ENCODE measurements around the gene GK2. TPM values are rescaled to one million over a fixed set of nuclear protein-coding genes. Genes with fewer than 3 reads are reported as not detected.

GK2 gene
- total RNA-seq (2012; rRNA removed): not detected in 2 replicates
- polyA plus RNA-seq (2012; rRNA removed): not detected in 2 replicates
- not detected in 2 replicates for polyA plus RNA-seq (2012; cell fraction: cytosol; rRNA removed)
- polyA plus RNA-seq (2012; cell fraction: nucleus; rRNA removed; ENCODE audit: low replicate concordance): not detected in 2 replicates
- not detected for Bru-seq, nascent RNA
- BruChase-seq, experiment 1, labeled RNA remaining after a 6-hour chase: not detected
- not detected for BruChase-seq, experiment 2, labeled RNA remaining after a 2-hour chase
- long read RNA-seq: 0 reads

DNA sequence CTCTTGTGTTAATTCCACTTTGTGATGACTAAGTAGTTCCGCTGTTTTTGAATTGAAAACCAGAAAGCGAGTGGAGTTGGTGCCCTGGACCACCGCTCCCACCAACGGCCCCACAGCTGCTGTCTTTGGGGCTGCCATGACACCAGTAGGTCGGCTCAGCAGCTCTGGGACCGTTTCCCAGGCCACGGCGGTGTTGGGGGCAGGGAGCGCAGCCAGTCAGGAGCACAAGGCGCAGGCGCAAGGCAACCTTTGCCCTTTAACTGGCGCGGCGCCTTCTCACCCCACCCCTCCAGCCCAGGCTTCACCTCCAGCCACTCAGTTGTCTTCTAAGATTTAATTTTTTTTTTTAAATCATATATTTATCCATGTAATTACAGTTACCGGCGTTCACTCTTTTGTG lies at the start of gene GK2:
GK2 (minus strand) TSS at position 166 of the 400 bp plus-strand sequence; CDS start at position 138, 28 bp downstream.
- ATAC-seq (ENCODE audit: low read depth) (no peak), DNase-seq (no peak)
- ChIA-PET POLR2A (ENCODE audit: unreplicated experiment) (no interaction called here), CTCF (no interaction called here)
- no peak within 1 kb of the TSS for H2AK9ac ChIP-seq (replicated peaks; ENCODE audit: low read depth, low read length, poor library complexity)
- in situ Hi-C loops (cut with MboI; ENCODE audit: low sequenced_read_pairs): no loop called here
- H4K91ac ChIP-seq (ENCODE audit: insufficient read depth, low read depth, low read length): no peak within 1 kb of the TSS
- no peak for TF ChIP-seq RFX5 (IDR thresholded peaks at IDR 0.05; ENCODE audit: low read depth, low read length)
- no peak for TF ChIP-seq MAZ (IDR thresholded peaks at IDR 0.05; ENCODE audit: borderline replicate concordance, low read depth, low read length)
- no peak for TF ChIP-seq NFE2L2 (IDR thresholded peaks at IDR 0.05; ENCODE audit: low read depth, low read length)
- no peak for TF ChIP-seq BHLHE40 (IDR thresholded peaks at IDR 0.05; ENCODE audit: low read depth, low read length)
- no peak for TF ChIP-seq FOS (IDR thresholded peaks at IDR 0.05; ENCODE audit: low read depth, low read length)
- TF ChIP-seq SMC3 (IDR thresholded peaks at IDR 0.05; ENCODE audit: low read depth, low read length): no peak
- TF ChIP-seq, protein P1, sequence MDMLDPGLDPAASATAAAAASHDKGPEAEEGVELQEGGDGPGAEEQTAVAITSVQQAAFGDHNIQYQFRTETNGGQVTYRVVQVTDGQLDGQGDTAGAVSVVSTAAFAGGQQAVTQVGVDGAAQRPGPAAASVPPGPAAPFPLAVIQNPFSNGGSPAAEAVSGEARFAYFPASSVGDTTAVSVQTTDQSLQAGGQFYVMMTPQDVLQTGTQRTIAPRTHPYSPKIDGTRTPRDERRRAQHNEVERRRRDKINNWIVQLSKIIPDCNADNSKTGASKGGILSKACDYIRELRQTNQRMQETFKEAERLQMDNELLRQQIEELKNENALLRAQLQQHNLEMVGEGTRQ (IDR thresholded peaks at IDR 0.05; ENCODE audit: low read depth, low read length): no peak
- no peak for TF ChIP-seq POLR2A (IDR thresholded peaks at IDR 0.05; ENCODE audit: low read depth, low read length)
- TF ChIP-seq, protein P2, sequence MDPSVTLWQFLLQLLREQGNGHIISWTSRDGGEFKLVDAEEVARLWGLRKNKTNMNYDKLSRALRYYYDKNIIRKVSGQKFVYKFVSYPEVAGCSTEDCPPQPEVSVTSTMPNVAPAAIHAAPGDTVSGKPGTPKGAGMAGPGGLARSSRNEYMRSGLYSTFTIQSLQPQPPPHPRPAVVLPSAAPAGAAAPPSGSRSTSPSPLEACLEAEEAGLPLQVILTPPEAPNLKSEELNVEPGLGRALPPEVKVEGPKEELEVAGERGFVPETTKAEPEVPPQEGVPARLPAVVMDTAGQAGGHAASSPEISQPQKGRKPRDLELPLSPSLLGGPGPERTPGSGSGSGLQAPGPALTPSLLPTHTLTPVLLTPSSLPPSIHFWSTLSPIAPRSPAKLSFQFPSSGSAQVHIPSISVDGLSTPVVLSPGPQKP (IDR thresholded peaks at IDR 0.05; ENCODE audit: borderline replicate concordance, low read depth, low read length): no peak
- no peak for TF ChIP-seq MXI1 (IDR thresholded peaks at IDR 0.05; ENCODE audit: borderline replicate concordance, low read depth, low read length)
- TF ChIP-seq RCOR1 (IDR thresholded peaks at IDR 0.05; ENCODE audit: insufficient replicate concordance, low read length): no peak
- TF ChIP-seq CEBPB (IDR thresholded peaks at IDR 0.05; ENCODE audit: low read depth, low read length): no peak
- TF ChIP-seq, protein P3, sequence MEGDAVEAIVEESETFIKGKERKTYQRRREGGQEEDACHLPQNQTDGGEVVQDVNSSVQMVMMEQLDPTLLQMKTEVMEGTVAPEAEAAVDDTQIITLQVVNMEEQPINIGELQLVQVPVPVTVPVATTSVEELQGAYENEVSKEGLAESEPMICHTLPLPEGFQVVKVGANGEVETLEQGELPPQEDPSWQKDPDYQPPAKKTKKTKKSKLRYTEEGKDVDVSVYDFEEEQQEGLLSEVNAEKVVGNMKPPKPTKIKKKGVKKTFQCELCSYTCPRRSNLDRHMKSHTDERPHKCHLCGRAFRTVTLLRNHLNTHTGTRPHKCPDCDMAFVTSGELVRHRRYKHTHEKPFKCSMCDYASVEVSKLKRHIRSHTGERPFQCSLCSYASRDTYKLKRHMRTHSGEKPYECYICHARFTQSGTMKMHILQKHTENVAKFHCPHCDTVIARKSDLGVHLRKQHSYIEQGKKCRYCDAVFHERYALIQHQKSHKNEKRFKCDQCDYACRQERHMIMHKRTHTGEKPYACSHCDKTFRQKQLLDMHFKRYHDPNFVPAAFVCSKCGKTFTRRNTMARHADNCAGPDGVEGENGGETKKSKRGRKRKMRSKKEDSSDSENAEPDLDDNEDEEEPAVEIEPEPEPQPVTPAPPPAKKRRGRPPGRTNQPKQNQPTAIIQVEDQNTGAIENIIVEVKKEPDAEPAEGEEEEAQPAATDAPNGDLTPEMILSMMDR (conservative IDR thresholded peaks at IDR 0.05; ENCODE audit: low read depth, low read length): no peak
- no peak for TF ChIP-seq RAD21 (IDR thresholded peaks at IDR 0.05; ENCODE audit: low read length)
- no peak for TF ChIP-seq MAFK (IDR thresholded peaks at IDR 0.05; ENCODE audit: low read depth, low read length)
- TF ChIP-seq CHD1 (IDR thresholded peaks at IDR 0.05; ENCODE audit: low read depth, low read length): no peak
- no TSS peak for BruUV-seq (replicated peaks)
- no peaks in the 10 kb centered on the region for H3K36me3 ChIP-seq (ENCODE audit: control insufficient read depth, insufficient read depth, low read length)
- no peak within 1 kb of the TSS for H4K8ac ChIP-seq (ENCODE audit: low read depth in 2 of 2, low read length in 2 of 2)
- no peak within 1 kb of the TSS for H4K5ac ChIP-seq (ENCODE audit: low read depth, low read length)
- no peak within 1 kb of the TSS for H3K9ac ChIP-seq (ENCODE audit: low read depth, low read length)
- H3K18ac ChIP-seq (ENCODE audit: low read depth, low read length): no peak within 1 kb of the TSS
- no peak within 1 kb of the TSS for H3K14ac ChIP-seq (replicated peaks; ENCODE audit: low read depth, low read length)
- H2AFZ ChIP-seq (replicated peaks; ENCODE audit: low read length, poor library complexity): no peak within 1 kb of the TSS
- H3K4me1 ChIP-seq (ENCODE audit: control insufficient read depth, insufficient read depth, low read length): no peaks in the 10 kb centered on the region
- no peak within 1 kb of the TSS for H2BK20ac ChIP-seq (ENCODE audit: low read depth, low read length)
- H3K23ac ChIP-seq (ENCODE audit: low read depth, low read length): no peak within 1 kb of the TSS
- no peak within 1 kb of the TSS for H3K4ac ChIP-seq (ENCODE audit: low read depth, low read length)
- no peak within 1 kb of the TSS for H2AK5ac ChIP-seq (ENCODE audit: low read depth, low read length)
- H3K79me1 ChIP-seq (ENCODE audit: low read depth in 1 of 2, low read length in 2 of 2): no peaks in the 10 kb centered on the region
- intact Hi-C loops (cut with micrococcal nuclease): no loop called here
- WGBS, 2 experiments (ENCODE audit: extremely low coverage in 2 of 2, insufficient read length in 1 of 2): 73% methylated on average over 3 of the region's 16 CpGs; no CpG with 5 or more reads in 1 of the 2 experiments
- H3K4me3 ChIP-seq (ENCODE audit: insufficient read depth, low read depth, low read length): no peak within 1 kb of the TSS
- H3K56ac ChIP-seq (ENCODE audit: extremely low read depth, insufficient read depth, low read length): no peak within 1 kb of the TSS
- H3K9me1 ChIP-seq (ENCODE audit: insufficient read depth, low read length): no peaks in the 10 kb centered on the region
- no peak within 1 kb of the TSS for H3K27ac ChIP-seq (ENCODE audit: insufficient read depth, low read length)
- H3K27me3 ChIP-seq (ENCODE audit: control insufficient read depth, insufficient read depth, low read length): no peaks in the 10 kb centered on the region
- H3K9me3 ChIP-seq (ENCODE audit: control insufficient read depth, insufficient read depth, low read length): no peaks in the 10 kb centered on the region
- no peaks in the 10 kb centered on the region for H4K20me1 ChIP-seq (ENCODE audit: insufficient read depth, low read length)
- dilution Hi-C loops (cut with HindIII; ENCODE audit: low sequenced_read_pairs, unreplicated experiment): no loop called here
- no peak within 1 kb of the TSS for H2BK15ac ChIP-seq (ENCODE audit: low read depth, low read length)
- no peak within 1 kb of the TSS for H3K4me2 ChIP-seq (ENCODE audit: low read depth, low read length)
- H2BK120ac ChIP-seq (ENCODE audit: low read depth, low read length): no peak within 1 kb of the TSS
- H2BK5ac ChIP-seq (ENCODE audit: low read depth, low read length, poor library complexity, severe bottlenecking): no peak within 1 kb of the TSS
